ENCODE data around the gene KCTD11.

GRCh38 chr17:7322520-7323194 lies 29.3 kb upstream of the KCTD11 start:
- TF ChIP-seq EZH2phosphoT487 (IDR thresholded peaks at IDR 0.05; ENCODE audit: insufficient read depth, low read depth) (no peak), EZH2 (IDR thresholded peaks at IDR 0.05; ENCODE audit: insufficient read depth, poor library complexity, severe bottlenecking) (no peak)
